Right lobe of liver (tissue), 4 donors: ENCODE data around the gene FHDC1.

Experiments used
- POLR2A ChIP-seq: fragments of 450-650 bp; IDR thresholded peaks from one replicate; pipeline ENCODE4 v1.6.1; 2017; ENCODE audit warnings: antibody characterized with exemption, mild to moderate bottlenecking
- TF ChIP-seq, protein P1 (sequence below), 4 donors: fragments of 200-600 bp in 3 of 4; fragments of 450-650 bp in 1 of 4; IDR thresholded peaks; one replicate each; pipeline versions ENCODE4 v1.5.1 to v1.8.0; 2016 to 2022; ENCODE audit warnings: antibody characterized with exemption in 4 of 4, mild to moderate bottlenecking in 2 of 4
- donor health status: DM: no; HTN: no; CAD: no.
- donor health status: DM: no; HTN: no; CAD: no.
- donor health status: DM: no; HTN: yes; CAD: no.

DNA sequence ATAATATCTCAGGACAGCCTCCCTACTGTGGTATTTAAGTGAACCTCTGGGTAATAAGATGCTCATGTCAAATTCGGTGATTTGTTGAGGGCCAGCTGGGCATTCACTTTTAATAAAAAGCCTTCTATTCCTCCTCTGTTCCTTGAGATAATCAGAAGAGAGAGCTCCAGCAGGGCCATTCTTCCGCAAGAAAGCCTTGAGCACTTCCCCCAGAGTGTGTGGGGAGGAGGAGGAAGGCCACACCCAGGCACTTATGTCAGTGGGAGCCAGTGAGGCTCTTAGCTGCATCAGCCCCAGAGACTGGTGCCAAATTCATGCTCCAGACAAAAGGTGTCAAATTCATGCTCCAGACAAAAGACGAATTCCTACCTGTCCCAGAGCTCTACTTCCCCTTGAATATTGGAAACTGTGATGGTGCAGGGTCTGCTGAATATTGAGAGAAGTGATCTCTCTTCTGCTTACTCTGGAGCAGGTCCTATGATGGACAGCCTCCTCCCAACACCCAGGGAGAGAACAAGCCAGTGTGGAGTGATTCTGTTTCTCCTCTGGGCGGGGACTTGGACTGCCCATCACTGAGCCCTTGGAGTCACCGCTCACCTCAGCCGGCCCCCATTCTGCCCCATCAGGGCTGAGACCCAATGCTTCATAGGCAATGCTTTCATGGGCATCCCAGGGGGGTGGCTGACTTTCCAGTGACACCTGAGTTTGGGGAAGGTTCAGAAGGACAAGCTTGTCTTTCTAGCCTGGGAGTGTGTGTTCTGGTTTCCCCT is 68.1 kb downstream of the FHDC1 start:
- TF ChIP-seq, protein P1, sequence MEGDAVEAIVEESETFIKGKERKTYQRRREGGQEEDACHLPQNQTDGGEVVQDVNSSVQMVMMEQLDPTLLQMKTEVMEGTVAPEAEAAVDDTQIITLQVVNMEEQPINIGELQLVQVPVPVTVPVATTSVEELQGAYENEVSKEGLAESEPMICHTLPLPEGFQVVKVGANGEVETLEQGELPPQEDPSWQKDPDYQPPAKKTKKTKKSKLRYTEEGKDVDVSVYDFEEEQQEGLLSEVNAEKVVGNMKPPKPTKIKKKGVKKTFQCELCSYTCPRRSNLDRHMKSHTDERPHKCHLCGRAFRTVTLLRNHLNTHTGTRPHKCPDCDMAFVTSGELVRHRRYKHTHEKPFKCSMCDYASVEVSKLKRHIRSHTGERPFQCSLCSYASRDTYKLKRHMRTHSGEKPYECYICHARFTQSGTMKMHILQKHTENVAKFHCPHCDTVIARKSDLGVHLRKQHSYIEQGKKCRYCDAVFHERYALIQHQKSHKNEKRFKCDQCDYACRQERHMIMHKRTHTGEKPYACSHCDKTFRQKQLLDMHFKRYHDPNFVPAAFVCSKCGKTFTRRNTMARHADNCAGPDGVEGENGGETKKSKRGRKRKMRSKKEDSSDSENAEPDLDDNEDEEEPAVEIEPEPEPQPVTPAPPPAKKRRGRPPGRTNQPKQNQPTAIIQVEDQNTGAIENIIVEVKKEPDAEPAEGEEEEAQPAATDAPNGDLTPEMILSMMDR (IDR thresholded peaks at IDR 0.05), result no peak
- TF ChIP-seq POLR2A, result no peak
